Measurements from ENCODE around the gene SORCS2.

The SORCS2 gene

DNA sequence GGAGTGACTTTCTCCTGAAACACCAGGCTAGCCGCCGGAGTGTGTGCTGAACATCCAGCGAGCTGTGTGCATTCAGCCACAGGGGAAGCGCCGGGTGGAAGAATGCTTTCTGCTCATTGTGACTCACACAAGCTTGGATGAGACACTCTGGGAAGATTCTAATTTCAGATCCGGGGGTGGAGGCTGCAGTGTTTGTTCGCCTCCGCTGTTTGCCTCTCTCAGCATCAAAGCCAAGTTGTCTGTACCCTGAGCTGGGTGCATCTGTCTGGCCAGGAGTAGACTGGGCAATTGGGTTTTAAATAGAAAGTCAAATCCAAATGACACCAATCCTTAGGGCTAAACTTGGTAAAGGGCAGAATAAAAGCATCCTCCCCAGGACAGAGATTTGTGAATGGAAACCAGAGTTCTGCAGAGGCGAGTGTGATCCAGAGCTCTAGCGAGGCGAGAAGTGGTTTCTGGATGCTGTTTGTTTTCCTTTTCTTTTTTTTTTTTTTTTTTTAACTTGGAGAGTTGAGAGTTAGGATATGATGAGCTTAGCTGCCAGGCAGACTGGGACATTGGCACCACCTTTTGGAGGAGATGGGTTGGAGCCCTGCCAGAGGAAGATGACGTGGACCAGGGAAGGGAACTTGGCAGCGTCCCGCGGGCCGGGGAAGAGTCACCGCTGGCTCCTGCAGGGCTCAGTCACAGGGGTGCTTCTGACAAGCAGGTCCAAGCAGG, 438.4 kb downstream of the SORCS2 start:
- DNase-seq: no peak

DNA sequence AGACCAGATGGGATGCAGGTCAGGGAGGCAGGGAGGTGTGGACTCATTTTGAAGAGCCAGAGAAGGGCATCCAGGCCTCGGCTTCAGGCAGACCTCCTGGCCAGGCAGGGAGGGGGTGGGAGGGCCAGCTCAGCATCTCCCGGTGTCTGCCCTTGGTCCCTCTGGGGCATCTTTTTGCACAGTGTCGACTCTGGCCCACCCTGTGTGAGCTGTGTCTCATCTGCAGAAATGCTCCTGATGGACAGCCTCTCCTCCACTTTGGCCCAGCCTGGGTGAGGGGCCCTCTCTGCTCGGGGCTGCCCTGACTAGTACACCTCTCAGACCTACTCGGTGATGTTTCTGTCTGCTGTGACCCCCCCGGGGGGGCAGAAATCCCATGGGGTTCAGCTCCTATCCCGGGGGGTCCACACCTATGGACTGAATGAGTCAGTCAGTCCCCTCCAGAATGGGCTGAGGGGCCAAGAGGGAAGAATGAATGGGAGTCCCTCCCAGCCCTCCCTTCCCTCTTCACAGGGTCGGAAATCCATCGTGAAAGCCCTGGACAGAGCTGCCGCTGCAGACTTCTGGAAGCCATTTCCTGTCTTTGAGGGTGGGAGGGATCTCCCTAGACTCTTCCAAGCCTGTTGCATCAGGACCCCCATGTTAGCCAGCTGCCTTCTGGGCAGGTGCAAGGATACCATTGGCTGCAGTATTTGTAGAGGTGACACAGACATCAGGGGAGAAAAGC, 439.1 kb downstream of the SORCS2 start:
- DNase-seq: no peak

DNA sequence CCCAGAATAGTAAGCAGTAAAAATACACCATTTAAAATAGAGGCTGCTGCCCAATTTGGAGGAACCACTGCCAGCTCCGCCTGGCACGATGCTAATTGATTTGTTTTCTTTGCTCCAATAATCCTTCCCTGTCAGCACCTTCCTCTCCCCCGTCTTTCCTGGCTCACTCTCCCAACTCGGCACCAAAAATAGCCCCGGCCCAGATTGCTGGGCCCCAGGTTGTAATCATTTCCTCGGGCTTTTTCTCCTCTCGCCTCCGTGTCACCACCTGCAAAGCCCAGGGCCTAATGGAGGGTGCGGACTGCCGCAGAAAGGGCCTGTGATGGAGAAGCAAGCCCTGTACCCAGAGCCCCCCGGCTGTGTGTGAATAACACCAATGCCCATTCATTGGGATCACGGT, 440.0 kb downstream of the SORCS2 start:
- DNase-seq: no peak

DNA sequence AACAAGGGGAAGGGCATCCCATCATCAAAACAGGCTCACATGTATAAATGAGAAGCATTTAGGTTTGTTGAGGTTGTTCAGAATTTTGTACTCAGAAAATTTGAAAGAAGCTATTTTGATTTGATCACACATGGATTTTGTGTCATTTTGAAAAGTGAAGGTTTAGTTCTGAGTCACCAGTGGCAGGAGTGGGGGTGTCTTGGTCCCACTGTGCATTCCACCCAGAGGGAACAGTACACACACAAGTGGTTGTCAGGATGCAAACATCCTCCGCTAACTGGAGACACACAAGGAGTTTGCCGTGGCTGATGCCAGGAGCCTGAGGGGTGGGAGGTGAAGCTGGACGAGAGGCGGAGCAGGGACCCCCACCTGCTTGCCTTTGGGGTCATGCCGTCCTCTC, 440.6 kb downstream of the SORCS2 start:
- DNase-seq: no peak

DNA sequence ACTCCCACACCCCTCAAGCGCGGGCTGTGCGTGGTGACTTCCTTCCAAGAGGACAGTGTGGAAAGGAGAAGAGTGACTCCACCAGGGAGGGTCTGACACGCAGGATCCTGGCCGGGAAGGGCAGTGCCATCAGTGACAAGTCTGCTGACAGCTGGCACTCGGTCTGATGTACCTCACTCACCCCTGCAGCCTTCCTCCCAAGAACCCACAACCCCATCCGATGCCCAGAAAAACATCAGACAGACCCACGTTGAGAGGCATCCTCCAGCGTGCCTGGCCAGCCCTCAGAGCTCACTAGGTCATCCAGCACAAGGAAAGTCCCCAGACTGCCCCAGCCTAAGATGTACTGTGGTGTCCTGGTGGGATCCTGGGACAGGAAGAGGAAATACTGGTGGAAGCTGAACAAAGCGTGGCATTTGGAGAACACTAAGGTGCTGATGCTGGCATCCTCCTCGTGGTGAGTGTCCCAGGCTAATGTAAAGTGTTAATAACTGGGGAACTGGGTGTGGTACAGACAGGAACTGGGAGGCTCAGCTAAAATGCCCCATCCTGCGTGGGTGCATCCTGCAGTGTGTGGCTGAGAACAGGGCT, 442.4 kb downstream of the SORCS2 start:
- no peak for DNase-seq

DNA sequence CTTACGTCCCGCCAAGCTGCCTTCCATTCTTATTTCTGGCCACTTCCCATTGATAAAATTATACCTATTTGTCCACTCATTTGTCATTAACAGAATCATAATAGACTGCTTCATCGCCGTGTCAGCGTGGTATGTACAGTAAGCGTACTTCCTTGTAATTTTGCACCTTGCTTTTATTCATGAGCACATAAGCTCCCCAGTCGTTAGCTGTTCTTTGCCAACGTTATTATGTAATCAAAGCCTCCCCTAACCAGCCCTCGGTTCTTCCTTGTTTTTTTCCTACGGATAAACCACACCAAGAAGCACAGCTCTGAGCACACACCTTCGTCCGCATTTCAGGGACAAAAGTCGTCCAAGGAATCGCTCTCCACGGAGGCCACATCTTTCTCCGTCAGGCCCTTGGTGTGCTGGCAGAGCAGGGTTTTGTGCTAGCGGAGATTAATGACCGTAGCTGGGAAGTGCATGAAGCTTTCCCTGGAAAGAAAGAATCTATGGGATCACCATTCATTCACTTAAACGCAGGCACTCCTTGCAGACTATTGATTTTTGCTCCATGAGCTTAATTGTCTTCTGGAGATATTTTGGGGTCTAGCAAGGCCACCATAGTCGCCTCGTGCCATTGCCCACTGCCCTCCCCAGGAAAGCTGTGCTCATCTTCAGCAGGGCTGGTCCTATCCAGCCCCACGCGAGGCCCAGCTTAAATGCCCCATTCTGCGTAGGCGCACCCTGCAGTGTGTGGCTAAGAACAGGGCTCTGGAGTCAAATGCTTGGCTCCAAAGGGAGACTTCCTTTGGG, 443.3 kb downstream of the SORCS2 start:
- no peak for DNase-seq

DNA sequence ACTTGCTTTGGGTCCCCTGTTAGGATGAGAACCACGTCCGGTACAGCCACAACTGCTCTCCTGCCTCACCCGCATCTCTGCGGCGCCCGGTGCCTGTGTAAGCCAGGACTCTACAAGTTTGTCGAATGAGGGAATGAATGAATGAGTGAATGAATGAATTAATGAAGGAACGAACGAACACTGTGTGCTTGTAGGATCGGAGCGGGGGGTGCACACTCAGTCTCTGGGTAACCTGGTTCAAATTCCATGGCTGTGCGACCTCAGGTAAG, 443.8 kb downstream of the SORCS2 start:
- DNase-seq: no peak

DNA sequence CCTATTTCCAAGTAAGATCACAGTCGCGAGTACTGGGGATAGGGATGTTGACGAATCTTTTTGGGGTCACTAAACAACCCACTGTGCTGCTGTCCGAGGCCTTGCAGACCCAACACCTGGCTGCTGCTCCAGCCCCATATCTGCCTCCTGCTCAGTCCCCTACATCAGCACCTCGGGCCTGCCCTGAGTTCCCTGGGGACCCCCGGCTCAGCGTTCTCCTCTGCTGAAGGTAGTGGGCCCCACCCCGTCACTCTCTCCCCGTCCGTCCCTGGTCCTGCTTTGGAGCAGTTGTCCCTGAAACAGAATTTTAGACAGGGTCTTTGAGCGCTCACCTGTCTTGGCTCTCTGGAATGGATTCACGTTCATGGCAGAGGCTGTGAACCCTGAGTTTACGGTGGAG, 444.8 kb downstream of the SORCS2 start:
- no peak for DNase-seq

DNA sequence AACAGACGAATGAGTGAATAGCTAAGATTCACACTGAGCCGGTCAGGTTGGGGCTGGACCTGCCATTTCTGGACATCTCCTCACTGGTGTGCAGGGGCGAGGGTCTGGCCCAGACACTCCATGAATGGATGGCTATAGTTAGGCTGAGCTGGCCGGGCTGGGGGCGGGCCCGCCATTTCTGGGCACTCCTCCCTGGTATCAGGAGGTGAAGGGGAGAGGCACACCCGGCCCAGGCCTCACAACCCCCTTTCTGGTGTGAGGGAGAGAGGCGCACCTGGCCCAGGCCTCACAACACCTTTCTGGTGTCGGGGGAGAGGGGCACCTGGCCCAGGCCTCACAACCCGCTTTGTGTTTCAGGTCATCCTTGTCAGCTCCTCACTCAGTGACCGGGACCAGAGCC, 445.6 kb downstream of the SORCS2 start:
- DNase-seq: no peak

DNA sequence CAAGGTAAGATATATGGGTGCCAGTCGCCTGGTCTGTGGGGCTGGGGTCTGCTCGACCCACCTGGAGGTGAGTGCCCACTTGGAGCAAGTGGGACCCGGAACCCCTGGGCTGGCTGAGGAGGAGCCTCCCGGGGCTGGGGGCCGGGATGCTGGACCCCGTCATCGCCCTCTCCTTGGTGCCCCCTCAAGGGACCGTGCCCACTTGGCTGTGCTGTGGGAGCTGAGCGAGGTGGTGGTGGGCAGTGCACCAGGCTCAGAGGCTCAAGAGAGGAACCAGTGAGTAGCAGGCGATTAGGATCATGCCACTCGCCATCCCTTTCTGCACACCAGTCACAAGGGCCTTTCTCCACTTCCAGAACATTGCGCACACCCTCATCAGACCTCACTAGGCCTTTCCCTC, 446.2 kb downstream of the SORCS2 start:
- no peak for DNase-seq

DNA sequence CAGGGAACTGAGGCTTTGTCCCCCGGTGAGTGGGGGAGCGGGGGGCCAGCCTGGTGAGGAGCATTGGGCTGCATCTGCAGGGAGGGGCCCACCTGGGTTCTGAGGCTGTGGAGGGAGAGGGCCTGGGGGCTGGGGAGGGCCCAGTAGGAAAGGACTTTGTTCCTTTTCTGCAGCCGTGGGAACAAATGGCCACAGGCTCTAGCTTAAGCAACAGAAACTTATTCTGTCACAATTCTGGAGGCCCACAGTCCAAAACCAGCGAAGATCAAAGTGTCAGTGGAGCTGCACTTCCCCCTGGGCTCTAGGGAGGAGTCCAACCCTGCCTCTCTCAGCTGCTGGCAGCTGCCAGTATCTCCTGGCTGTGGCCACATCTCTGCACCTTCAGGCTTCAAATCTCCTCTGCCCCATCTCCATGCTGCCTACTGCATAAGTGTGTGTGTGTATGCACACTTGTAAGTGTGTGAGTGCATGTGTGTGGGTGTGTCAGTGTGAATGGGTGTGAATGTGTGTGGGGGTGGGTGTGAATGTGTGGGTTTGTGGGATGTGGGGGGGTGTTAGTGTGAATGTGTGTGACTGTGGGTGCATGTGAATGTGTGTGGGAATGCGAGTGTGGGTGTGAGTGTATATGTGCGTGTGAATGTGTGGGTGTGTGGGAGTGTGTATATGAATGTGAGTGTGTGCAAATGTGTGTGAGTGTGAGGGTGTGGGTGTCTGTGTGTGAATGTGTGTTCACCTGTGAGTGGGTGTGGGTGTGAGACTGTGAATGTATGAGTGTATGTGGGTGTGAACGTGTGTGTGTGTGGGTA, 446.8 kb downstream of the SORCS2 start:
- no peak for DNase-seq

DNA sequence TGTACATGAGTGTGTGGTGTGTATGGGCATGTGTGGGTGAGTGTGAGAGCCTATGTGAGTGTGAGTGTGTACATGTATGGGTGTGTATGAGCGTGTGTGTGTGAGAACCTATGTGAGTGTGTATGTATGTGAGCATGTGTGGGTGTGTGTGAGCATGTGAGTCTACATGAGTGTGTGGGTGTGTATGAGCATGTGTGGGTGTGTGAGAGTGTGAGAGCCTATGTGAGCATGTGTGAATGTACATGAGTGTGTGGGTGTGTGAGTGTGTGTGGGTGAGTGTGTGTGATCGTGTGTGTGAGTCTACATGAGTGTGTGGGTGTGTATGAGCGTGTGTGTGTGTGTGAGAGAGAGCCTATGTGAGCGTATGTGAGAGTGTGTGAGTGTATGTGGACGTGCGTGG, 447.8 kb downstream of the SORCS2 start:
- no peak for DNase-seq

DNA sequence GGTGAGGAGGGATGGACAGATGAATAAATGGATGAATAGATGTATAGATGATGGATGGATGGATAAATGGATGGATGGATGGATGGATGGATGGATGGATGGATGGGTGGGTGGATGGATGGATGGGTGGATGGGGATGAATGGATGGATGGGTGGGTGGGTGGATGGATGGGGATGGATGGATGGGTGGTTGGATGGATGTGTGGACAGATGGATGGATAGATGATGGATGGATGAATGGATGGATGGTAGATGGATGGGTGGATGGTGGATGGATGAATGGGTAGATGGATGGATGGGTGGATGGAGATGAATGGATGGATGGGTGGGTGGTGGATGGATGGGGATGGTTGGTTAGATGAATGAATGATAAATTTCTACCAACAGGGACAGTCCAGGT, 449.4 kb downstream of the SORCS2 start:
- DNase-seq: no peak

DNA sequence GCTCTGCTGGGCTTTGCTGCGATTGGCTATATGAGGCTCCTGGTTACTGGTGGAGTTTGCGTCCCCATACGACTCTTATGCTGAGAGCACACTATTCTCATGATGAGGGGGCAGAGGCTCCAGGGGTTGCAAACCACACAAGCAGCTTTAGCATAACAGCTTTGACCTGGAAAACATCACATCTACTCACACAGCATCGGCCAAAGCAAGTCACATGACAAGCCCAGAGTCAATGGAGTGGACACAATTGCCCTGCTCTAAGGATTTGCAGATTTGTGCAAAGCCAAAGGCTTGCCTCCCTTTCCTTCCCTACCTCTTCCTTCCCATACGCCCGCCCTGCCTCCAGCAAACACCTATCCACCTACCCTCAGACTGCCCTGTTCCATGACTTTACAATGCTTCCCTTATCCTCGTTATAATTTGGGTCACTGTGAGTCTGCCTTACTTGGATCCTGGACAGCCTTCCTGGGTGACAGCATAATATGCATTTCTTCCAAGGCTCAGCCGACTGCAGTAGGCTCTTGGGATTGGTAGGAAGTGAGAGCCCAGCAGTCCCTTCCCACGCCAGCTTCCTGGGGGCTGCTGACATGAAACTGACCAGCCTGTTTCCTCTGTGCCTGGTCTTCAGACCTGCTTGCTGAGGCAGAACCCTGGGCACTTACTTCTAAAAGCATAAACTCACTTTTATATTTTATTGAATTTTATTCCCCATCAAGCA, 450.6 kb downstream of the SORCS2 start:
- no peak for DNase-seq

DNA sequence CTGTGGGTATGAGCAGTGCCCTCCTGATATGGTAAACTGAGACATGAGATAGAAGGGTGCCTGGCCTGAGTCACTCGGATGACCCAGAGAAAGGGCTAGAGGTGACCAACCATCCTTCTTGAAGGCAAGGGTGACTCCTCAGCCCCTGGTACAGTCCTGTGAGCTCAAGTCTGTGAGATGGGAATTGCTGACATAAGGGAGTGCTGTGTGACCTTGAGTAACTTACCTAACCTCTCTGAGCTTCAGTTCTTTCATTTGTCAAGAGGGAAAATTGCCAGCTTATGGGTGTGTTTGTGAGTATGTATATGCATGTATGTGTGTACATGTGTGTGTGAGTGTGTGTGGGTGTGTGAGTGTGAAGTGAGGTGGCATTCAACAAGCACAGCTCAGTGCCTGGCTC, 452.8 kb downstream of the SORCS2 start:
- no peak for DNase-seq

DNA sequence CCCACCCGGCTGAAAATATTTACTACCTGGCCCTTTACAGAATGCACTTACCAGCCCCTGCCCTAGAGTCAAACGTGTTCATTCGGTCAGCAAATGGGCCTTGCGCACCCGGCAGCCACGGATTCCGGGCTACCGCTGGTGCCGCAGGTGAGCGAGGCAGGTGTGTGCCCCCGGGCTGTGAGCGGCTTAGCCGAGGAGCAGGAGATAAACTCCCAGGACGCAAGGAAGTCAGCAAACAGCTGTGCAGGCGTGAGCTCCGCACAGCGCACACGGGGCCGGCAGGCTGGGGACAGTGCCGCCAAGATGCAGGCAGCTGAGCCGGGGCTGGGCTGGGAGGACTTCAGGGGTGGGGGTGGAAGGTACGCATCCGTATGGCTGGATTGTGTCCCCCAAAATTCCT, 453.6 kb downstream of the SORCS2 start:
- DNase-seq: no peak

DNA sequence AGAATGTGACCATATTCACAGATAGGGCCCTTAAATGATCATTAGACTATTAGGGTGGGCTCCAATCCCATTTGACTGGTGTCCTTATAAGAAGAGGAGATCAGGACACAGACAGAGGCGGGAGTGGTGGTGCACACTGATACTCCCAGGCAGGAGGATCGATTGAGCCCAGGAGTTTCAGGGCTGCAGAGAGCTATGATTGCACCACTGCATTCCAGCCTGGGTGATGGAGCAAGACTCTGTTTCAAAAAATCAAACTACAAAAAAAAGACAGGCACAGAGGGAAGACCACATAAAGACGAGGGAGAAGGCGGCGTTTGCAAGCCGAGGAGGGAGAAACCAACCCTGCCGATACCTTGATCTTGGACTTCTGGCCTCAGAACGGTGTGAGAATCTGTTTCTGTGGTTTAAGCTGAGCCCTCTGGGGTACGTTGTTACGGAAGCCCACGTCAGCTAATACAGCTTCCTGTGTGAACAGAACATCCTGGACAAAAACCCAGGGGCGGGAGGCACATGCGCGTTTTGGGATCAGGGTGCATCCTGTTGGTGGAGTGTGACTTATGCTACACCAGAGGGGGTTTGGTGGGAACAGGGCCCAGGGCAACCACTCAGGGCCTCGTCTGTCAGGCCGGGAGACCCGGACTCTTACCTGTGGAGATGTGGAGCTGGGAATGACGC, 454.2 kb downstream of the SORCS2 start:
- DNase-seq: no peak

DNA sequence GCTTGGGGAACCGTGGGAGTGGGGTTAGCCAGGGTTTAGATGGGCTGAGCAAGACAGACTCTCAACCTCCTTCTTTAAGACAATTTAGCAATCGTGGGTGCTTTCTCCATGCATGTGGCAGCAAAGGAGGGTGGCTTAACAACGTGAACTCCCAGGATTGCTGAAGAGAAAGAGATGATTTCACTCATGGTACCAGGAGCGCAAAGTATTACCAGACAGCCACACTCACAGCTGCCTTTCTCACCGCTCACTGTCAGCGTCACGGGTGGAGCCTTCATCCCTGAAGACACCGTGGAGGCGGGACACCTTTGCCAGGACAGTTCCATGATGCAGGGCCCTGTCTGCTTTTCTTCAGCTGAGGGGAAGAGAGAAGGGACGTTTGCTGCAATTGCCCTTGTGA, 454.8 kb downstream of the SORCS2 start:
- DNase-seq: no peak

DNA sequence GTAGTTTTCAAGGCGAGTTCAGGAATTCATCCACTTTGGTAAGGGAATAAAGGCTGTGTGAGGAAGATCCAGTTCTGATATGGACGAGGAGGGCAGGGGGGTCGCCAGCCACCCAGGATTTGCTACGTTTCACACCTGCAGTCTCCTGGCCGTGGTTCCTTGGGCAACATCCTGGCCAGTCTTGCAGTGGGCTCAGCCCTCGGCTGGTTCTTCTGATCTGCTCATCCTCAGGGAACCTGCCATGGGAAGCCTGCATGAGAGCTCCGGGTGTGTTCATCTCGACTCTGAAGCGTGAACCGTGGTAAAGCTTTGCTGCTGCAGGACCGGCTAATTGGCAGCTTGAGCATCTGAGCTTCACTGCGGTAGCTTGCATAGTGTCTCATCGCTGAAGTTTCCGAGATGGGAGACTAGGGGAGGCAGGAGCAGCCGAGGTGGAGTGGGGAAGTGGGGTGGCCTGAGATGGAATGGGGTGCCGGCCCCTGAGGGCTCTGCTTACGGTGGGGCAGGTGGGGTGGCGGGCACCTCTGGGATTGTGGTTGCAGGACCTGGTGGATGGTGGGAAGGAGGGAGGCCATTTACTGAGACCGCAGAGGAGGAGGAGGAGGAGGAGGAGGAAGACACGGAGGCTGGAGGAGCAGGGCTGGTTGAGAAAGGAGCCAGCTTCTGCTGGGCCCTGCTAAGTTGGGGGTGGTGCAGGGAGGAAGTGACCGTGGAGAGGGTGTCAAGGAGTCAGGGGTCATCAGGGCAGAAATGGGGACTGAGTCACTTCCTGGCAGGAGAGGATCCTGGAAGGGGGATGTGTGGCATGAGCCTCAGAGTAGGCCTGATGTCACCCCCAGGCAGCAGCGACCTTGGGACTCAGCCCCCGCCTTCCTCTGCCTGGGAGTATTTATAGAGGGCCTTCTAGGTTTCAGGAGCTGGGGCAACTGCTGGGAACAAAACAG, 455.5 kb downstream of the SORCS2 start:
- no peak for DNase-seq
